ENCODE measurements around the gene EFR3B.

DNA sequence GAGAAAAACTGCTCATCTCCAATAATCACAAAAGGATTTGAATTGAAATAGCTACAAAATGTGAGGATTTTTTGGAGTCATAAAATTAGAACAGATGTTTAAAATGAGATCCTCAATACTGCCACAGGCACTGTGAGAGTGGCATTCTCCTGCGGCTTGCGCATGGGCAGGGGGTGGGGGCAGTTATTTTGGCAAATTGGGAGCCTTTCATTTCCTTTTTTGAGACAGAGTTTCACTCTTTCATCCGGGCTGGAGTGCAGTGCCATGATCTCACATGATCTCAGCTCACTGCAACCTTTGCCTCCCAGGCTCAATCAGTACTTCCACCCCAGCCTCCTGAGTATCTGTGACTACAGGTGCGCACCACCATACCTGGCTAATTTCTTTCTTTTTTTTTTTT lies 84.1 kb downstream of the EFR3B start:
- no peak for TF ChIP-seq CTCF (IDR thresholded peaks at IDR 0.05; ENCODE audit: low read depth, low read length)
- no peak for TF ChIP-seq POLR2A (IDR thresholded peaks at IDR 0.05; ENCODE audit: extremely low read depth, insufficient read length)

All from NB4 (cell line).